IMR-90 (cell line): ENCODE data around the gene EPN1.

Experiments
- CEBPB ChIP-seq: IDR thresholded peaks from 2 replicates; pipeline ENCODE4 v1.6.1; 2012; ENCODE audit warnings: low read depth, low read length, improper control_type of control experiment
- MXI1 ChIP-seq: IDR thresholded peaks from 2 replicates; pipeline ENCODE4 v1.6.1; 2012; ENCODE audit warnings: low read depth, mild to moderate bottlenecking, low read length, moderate library complexity, borderline replicate concordance
- POLR2A ChIP-seq: IDR thresholded peaks from 2 replicates; pipeline ENCODE4 v1.6.1; 2012; ENCODE audit warnings: mild to moderate bottlenecking, low read depth, low read length
- RAD21 ChIP-seq: IDR thresholded peaks from 2 replicates; pipeline ENCODE4 v1.6.1; 2012; ENCODE audit warnings: low read length, improper control_type of control experiment
- USF2 ChIP-seq: fragments of 150-350 bp; IDR thresholded peaks from 2 replicates; pipeline ENCODE4 v1.6.1; 2017; ENCODE audit warnings: mild to moderate bottlenecking, antibody characterized with exemption, low read length, low read depth

GRCh38 chr19:55660991-55661390 is 14.0 kb upstream of the EPN1 start:
- TF ChIP-seq POLR2A (no peak), RAD21 (no peak), MXI1 (no peak), CEBPB (no peak), USF2 (no peak)
